ENCODE data around the gene MYRFL.

DNA sequence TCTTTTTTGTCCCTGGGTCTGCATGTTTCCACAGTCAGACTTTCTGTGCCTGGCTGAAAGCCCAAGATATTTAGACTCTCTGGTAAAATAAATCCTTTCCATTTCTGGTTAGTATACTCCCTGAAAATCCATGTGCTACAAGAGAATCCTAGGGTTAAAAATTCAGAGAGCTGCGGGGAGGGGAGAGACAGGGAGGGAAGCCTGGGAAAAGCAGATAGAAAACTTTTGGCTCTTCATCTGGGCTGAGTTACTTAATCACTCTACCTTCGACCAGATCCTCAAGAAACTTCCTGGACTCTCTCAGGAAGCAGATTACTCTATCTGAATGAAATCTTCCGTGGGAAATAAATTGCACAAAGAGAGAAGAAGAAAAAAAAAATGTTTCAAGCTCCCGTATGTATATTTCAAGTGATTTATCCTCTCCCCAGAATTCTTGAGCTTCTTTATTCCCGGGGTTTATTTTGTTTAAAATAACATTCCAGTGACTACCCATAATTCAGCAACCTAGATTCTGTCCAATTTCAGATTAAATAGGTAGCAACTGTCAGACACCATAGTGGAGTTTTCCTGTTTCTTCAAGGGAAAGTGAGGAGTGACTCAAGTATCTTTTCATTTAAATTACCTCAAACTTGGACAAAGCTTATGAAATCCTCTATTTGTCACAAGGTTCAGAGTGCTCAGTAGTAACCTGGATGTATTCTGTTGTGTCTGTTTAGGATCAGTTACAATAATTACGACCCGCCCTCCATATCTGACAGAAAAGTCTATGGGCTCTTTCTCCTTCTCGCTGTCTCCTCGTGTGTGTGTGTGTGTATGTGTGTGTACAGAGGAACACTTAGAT, 163.7 kb downstream of the MYRFL start:
- no peak for TF ChIP-seq CTCF (IDR thresholded peaks at IDR 0.05)
- TF ChIP-seq POLR2AphosphoS5 (IDR thresholded peaks at IDR 0.05): no peak
- TF ChIP-seq POLR2A (IDR thresholded peaks at IDR 0.05): no peak
